Measurements from ENCODE around the gene MYO5B.
A peak's percentile ranks its signal among the peaks of the same experiment; 100 is the strongest.

Gene MYO5B

DNA sequence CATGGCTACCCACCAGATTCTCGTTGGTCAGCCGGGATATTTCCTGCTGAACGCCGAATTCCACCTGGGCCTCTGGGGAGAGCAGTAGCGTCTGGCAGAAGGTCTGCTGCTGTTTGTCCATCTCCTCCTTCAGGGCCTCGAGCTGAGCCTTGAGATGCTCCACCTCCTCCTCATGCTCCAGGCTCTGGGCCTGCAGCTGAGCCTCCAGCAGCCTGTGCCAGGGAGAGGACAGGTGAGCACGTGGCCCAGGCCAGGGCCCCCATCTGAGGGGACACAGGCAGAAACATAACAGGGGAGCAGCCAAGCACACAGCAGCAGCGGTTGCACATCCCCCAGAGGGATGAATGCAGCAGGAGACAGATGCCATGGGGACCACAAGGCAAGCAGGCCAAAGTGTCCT, 341.5 kb downstream of the MYO5B start:
- Histone ChIP-seq H3K9me3 (ENCODE audit: severe bottlenecking) (no peaks in the 10 kb centered on the region), H3K4me3 (ENCODE audit: low read depth, low read length) (no peak overlapping the region), H3K36me3 (no peaks in the 10 kb centered on the region), H3K27me3 (ENCODE audit: insufficient read depth, low read depth, severe bottlenecking) (no peaks in the 10 kb centered on the region), H3K27ac (no peak overlapping the region)
- TF ChIP-seq, protein P1, sequence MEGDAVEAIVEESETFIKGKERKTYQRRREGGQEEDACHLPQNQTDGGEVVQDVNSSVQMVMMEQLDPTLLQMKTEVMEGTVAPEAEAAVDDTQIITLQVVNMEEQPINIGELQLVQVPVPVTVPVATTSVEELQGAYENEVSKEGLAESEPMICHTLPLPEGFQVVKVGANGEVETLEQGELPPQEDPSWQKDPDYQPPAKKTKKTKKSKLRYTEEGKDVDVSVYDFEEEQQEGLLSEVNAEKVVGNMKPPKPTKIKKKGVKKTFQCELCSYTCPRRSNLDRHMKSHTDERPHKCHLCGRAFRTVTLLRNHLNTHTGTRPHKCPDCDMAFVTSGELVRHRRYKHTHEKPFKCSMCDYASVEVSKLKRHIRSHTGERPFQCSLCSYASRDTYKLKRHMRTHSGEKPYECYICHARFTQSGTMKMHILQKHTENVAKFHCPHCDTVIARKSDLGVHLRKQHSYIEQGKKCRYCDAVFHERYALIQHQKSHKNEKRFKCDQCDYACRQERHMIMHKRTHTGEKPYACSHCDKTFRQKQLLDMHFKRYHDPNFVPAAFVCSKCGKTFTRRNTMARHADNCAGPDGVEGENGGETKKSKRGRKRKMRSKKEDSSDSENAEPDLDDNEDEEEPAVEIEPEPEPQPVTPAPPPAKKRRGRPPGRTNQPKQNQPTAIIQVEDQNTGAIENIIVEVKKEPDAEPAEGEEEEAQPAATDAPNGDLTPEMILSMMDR (IDR thresholded peaks at IDR 0.05; ENCODE audit: low read depth, low read length): no peak
- no peak for DNase-seq

DNA sequence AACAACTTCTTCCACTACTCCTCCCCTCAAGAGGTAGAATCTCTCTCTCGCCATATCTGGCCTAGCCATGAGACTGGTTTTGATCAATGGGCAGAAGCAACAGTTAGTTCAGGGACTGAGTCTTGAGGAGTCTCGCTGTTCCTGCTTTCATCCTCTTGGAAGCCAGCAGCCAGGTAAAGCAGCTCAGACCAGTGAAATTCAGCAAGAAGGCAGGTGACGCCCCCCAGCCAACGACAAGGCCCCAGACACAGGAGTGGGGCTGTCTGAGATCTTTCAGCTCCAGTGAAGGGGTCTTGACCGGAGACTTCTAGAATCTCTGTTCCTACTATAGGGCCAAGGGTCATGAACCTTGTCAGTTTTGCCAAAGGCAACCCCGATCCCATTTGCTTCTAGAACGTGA, 341.9 kb downstream of the MYO5B start:
- Histone ChIP-seq H3K36me3 (no peaks in the 10 kb centered on the region), H3K9me3 (ENCODE audit: severe bottlenecking) (no peaks in the 10 kb centered on the region), H3K27ac (no peak overlapping the region), H3K27me3 (ENCODE audit: insufficient read depth, low read depth, severe bottlenecking) (no peaks in the 10 kb centered on the region), H3K4me3 (ENCODE audit: low read depth, low read length) (no peak overlapping the region)
- TF ChIP-seq, protein P1 (IDR thresholded peaks at IDR 0.05; ENCODE audit: low read depth, low read length): no peak
- DNase-seq: no peak

GRCh38 chr18:49851624-49852023, 343.3 kb downstream of the MYO5B start:
- H3K36me3 ChIP-seq: no peaks in the 10 kb centered on the region
- no peak for DNase-seq
- TF ChIP-seq, protein P1 (IDR thresholded peaks at IDR 0.05; ENCODE audit: low read depth, low read length): no peak
- H3K4me3 ChIP-seq (ENCODE audit: low read depth, low read length): no peak overlapping the region
- H3K27me3 ChIP-seq (ENCODE audit: insufficient read depth, low read depth, severe bottlenecking): no peaks in the 10 kb centered on the region
- no peaks in the 10 kb centered on the region for H3K9me3 ChIP-seq (ENCODE audit: severe bottlenecking)
- no peak overlapping the region for H3K27ac ChIP-seq

GRCh38 chr18:49850636-49851035, 344.3 kb downstream of the MYO5B start:
- no peak overlapping the region for H3K4me3 ChIP-seq (ENCODE audit: low read depth, low read length)
- no peak overlapping the region for H3K27ac ChIP-seq
- no peaks in the 10 kb centered on the region for H3K27me3 ChIP-seq (ENCODE audit: insufficient read depth, low read depth, severe bottlenecking)
- H3K9me3 ChIP-seq (ENCODE audit: severe bottlenecking): no peaks in the 10 kb centered on the region
- H3K36me3 ChIP-seq: no peaks in the 10 kb centered on the region
- DNase-seq: no peak
- TF ChIP-seq, protein P1 (IDR thresholded peaks at IDR 0.05; ENCODE audit: low read depth, low read length): no peak

- TF ChIP-seq, protein P1 (IDR thresholded peaks at IDR 0.05; ENCODE audit: low read depth, low read length): no peak
- Histone ChIP-seq H3K27me3 (ENCODE audit: insufficient read depth, low read depth, severe bottlenecking) (no peaks in the 10 kb centered on the region), H3K27ac (peak overlapping the region; percentile 5; the same call in 1 of the 2 replicates), H3K9me3 (ENCODE audit: severe bottlenecking) (no peaks in the 10 kb centered on the region), H3K4me3 (ENCODE audit: low read depth, low read length) (no peak overlapping the region), H3K36me3 (no peaks in the 10 kb centered on the region)
- peak; percentile 47 for DNase-seq
Observed at GRCh38 chr18:49849331-49850217, 345.4 kb downstream of the MYO5B start.
